ENCODE results near the gene MTPN. TPM values are rescaled to one million over a fixed set of nuclear protein-coding genes. Genes with fewer than 3 reads are reported as not detected.

Gene MTPN
- total RNA-seq, 1 donor from 2014 or later: 54.8 TPM

- no peak overlapping the region for H3K9ac ChIP-seq (ENCODE audit: low read depth in 1 of 3, low read length in 3 of 3)
- no peak overlapping the region for H3K4me3 ChIP-seq (ENCODE audit: low read length in 3 of 3)
- no peaks in the 10 kb centered on the region for H3K9me3 ChIP-seq (ENCODE audit: control insufficient read depth in 3 of 3, low read length in 3 of 3)
- H3K27me3 ChIP-seq (ENCODE audit: control insufficient read depth in 3 of 3, insufficient read depth in 3 of 3, low read length in 3 of 3): no peaks in the 10 kb centered on the region
- no peaks in the 10 kb centered on the region for H3K36me3 ChIP-seq (ENCODE audit: control insufficient read depth in 3 of 3, insufficient read depth in 3 of 3, low read length in 3 of 3)
- no peaks in the 10 kb centered on the region for H3K4me1 ChIP-seq (ENCODE audit: control insufficient read depth in 3 of 3, insufficient read depth in 3 of 3, low read length in 3 of 3)
- no peak overlapping the region for H3K27ac ChIP-seq (ENCODE audit: low read depth, low read length)
Measured at GRCh38 chr7:135991322-135991721, 14.2 kb upstream of the MTPN start.

- Histone ChIP-seq H3K27ac (ENCODE audit: low read depth, low read length) (no peak overlapping the region), H3K36me3 (ENCODE audit: control insufficient read depth in 3 of 3, insufficient read depth in 3 of 3, low read length in 3 of 3) (no peaks in the 10 kb centered on the region), H3K4me1 (ENCODE audit: control insufficient read depth in 3 of 3, insufficient read depth in 3 of 3, low read length in 3 of 3) (no peaks in the 10 kb centered on the region), H3K27me3 (ENCODE audit: control insufficient read depth in 3 of 3, insufficient read depth in 3 of 3, low read length in 3 of 3) (no peaks in the 10 kb centered on the region), H3K4me3 (ENCODE audit: low read length in 3 of 3) (no peak overlapping the region), H3K9me3 (ENCODE audit: control insufficient read depth in 3 of 3, low read length in 3 of 3) (no peaks in the 10 kb centered on the region), H3K9ac (ENCODE audit: low read depth in 1 of 3, low read length in 3 of 3) (no peak overlapping the region)
Measured at GRCh38 chr7:135990258-135990657, 13.1 kb upstream of the MTPN start.

- H3K27ac ChIP-seq (ENCODE audit: low read depth, low read length): no peak overlapping the region
Measured at GRCh38 chr7:135981958-135982646, 4.9 kb upstream of the MTPN start.

GRCh38 chr7:135980665-135981180 lies 3.6 kb upstream of the MTPN start:
- Histone ChIP-seq H3K9ac (ENCODE audit: low read depth in 1 of 3, low read length in 3 of 3) (no peak overlapping the region), H3K27me3 (ENCODE audit: control insufficient read depth in 3 of 3, insufficient read depth in 3 of 3, low read length in 3 of 3) (no peaks in the 10 kb centered on the region), H3K9me3 (ENCODE audit: control insufficient read depth in 3 of 3, low read length in 3 of 3) (no peaks in the 10 kb centered on the region), H3K4me3 (ENCODE audit: low read length in 3 of 3) (no peak overlapping the region), H3K36me3 (ENCODE audit: control insufficient read depth in 3 of 3, insufficient read depth in 3 of 3, low read length in 3 of 3) (no peaks in the 10 kb centered on the region), H3K4me1 (ENCODE audit: control insufficient read depth in 3 of 3, insufficient read depth in 3 of 3, low read length in 3 of 3) (peaks cover 5 to 7% (median 6%) of the 10 kb centered on the region in 3 donors), H3K27ac (ENCODE audit: low read depth, low read length) (peak overlapping the region; percentile 38)

More at GRCh38 chr7:135981958-135982646, 4.9 kb upstream of the MTPN start:
- H3K27me3 ChIP-seq (ENCODE audit: control insufficient read depth in 3 of 3, insufficient read depth in 3 of 3, low read length in 3 of 3): no peaks in the 10 kb centered on the region
- no peaks in the 10 kb centered on the region for H3K4me1 ChIP-seq (ENCODE audit: control insufficient read depth in 3 of 3, insufficient read depth in 3 of 3, low read length in 3 of 3)
- no peaks in the 10 kb centered on the region for H3K36me3 ChIP-seq (ENCODE audit: control insufficient read depth in 3 of 3, insufficient read depth in 3 of 3, low read length in 3 of 3)
- H3K9ac ChIP-seq (ENCODE audit: low read depth in 1 of 3, low read length in 3 of 3): no peak overlapping the region
- no peaks in the 10 kb centered on the region for H3K9me3 ChIP-seq (ENCODE audit: control insufficient read depth in 3 of 3, low read length in 3 of 3)
- H3K4me3 ChIP-seq (ENCODE audit: low read length in 3 of 3): no peak overlapping the region

GRCh38 chr7:135980012-135980551 lies 2.9 kb upstream of the MTPN start:
- peaks cover 10 to 12% (median 12%) of the 10 kb centered on the region in 3 donors for H3K4me1 ChIP-seq (ENCODE audit: control insufficient read depth in 3 of 3, insufficient read depth in 3 of 3, low read length in 3 of 3)
- no peaks in the 10 kb centered on the region for H3K9me3 ChIP-seq (ENCODE audit: control insufficient read depth in 3 of 3, low read length in 3 of 3)
- H3K9ac ChIP-seq (ENCODE audit: low read depth in 1 of 3, low read length in 3 of 3): no peak overlapping the region
- no peaks in the 10 kb centered on the region for H3K27me3 ChIP-seq (ENCODE audit: control insufficient read depth in 3 of 3, insufficient read depth in 3 of 3, low read length in 3 of 3)
- H3K36me3 ChIP-seq (ENCODE audit: control insufficient read depth in 3 of 3, insufficient read depth in 3 of 3, low read length in 3 of 3): no peaks in the 10 kb centered on the region
- H3K4me3 ChIP-seq (ENCODE audit: low read length in 3 of 3): no peak overlapping the region
- peak overlapping the region; percentile 38 for H3K27ac ChIP-seq (ENCODE audit: low read depth, low read length)

GRCh38 chr7:135979471-135980011 lies 2.4 kb upstream of the MTPN start:
- H3K27ac ChIP-seq (ENCODE audit: low read depth, low read length): peak overlapping the region; percentile 38

GRCh38 chr7:135978624-135979023 lies 1.5 kb upstream of the MTPN start:
- H3K4me3 ChIP-seq (ENCODE audit: low read length in 3 of 3): no peak overlapping the region
- no peaks in the 10 kb centered on the region for H3K9me3 ChIP-seq (ENCODE audit: control insufficient read depth in 3 of 3, low read length in 3 of 3)
- H3K36me3 ChIP-seq (ENCODE audit: control insufficient read depth in 3 of 3, insufficient read depth in 3 of 3, low read length in 3 of 3): no peaks in the 10 kb centered on the region
- H3K4me1 ChIP-seq (ENCODE audit: control insufficient read depth in 3 of 3, insufficient read depth in 3 of 3, low read length in 3 of 3): peaks cover 12 to 19% (median 14%) of the 10 kb centered on the region in 3 donors
- no peaks in the 10 kb centered on the region for H3K27me3 ChIP-seq (ENCODE audit: control insufficient read depth in 3 of 3, insufficient read depth in 3 of 3, low read length in 3 of 3)
- no peak overlapping the region for H3K9ac ChIP-seq (ENCODE audit: low read depth in 1 of 3, low read length in 3 of 3)
- no peak overlapping the region for H3K27ac ChIP-seq (ENCODE audit: low read depth, low read length)

More at GRCh38 chr7:135979471-135980011, 2.4 kb upstream of the MTPN start:
- H3K27me3 ChIP-seq (ENCODE audit: control insufficient read depth in 3 of 3, insufficient read depth in 3 of 3, low read length in 3 of 3): no peaks in the 10 kb centered on the region
- peaks cover 12 to 16% (median 12%) of the 10 kb centered on the region in 3 donors for H3K4me1 ChIP-seq (ENCODE audit: control insufficient read depth in 3 of 3, insufficient read depth in 3 of 3, low read length in 3 of 3)
- no peak overlapping the region for H3K4me3 ChIP-seq (ENCODE audit: low read length in 3 of 3)
- H3K9me3 ChIP-seq (ENCODE audit: control insufficient read depth in 3 of 3, low read length in 3 of 3): no peaks in the 10 kb centered on the region
- H3K36me3 ChIP-seq (ENCODE audit: control insufficient read depth in 3 of 3, insufficient read depth in 3 of 3, low read length in 3 of 3): no peaks in the 10 kb centered on the region
- H3K9ac ChIP-seq (ENCODE audit: low read depth in 1 of 3, low read length in 3 of 3): no peak overlapping the region

GRCh38 chr7:135977742-135978066 lies 545 bp upstream of the MTPN start:
- Histone ChIP-seq H3K4me1 (ENCODE audit: control insufficient read depth in 3 of 3, insufficient read depth in 3 of 3, low read length in 3 of 3) (peaks cover 12 to 19% (median 15%) of the 10 kb centered on the region in 3 donors), H3K36me3 (ENCODE audit: control insufficient read depth in 3 of 3, insufficient read depth in 3 of 3, low read length in 3 of 3) (peaks cover 0 to 3% (median 0%) of the 10 kb centered on the region in 3 donors), H3K27me3 (ENCODE audit: control insufficient read depth in 3 of 3, insufficient read depth in 3 of 3, low read length in 3 of 3) (no peaks in the 10 kb centered on the region), H3K9me3 (ENCODE audit: control insufficient read depth in 3 of 3, low read length in 3 of 3) (no peaks in the 10 kb centered on the region), H3K9ac (ENCODE audit: low read depth in 1 of 3, low read length in 3 of 3) (peak overlapping the region in 2 of 3 donors; percentile 41 to 62), H3K27ac (ENCODE audit: low read depth, low read length) (peak overlapping the region; percentile 80), H3K4me3 (ENCODE audit: low read length in 3 of 3) (peak overlapping the region; percentile 88 to 93 (median 91))

GRCh38 chr7:135976312-135977006 lies 700 bp downstream of the MTPN start:
- H3K4me1 ChIP-seq (ENCODE audit: control insufficient read depth in 3 of 3, insufficient read depth in 3 of 3, low read length in 3 of 3): peaks cover 12 to 19% (median 15%) of the 10 kb centered on the region in 3 donors
- H3K36me3 ChIP-seq (ENCODE audit: control insufficient read depth in 3 of 3, insufficient read depth in 3 of 3, low read length in 3 of 3): peaks cover 0 to 3% (median 0%) of the 10 kb centered on the region in 3 donors
- peak overlapping the region; percentile 79 to 89 (median 88) for H3K9ac ChIP-seq (ENCODE audit: low read depth in 1 of 3, low read length in 3 of 3)
- H3K27ac ChIP-seq (ENCODE audit: low read depth, low read length): peak overlapping the region; percentile 80
- peak overlapping the region; percentile 88 to 93 (median 91) for H3K4me3 ChIP-seq (ENCODE audit: low read length in 3 of 3)
- no peaks in the 10 kb centered on the region for H3K9me3 ChIP-seq (ENCODE audit: control insufficient read depth in 3 of 3, low read length in 3 of 3)
- H3K27me3 ChIP-seq (ENCODE audit: control insufficient read depth in 3 of 3, insufficient read depth in 3 of 3, low read length in 3 of 3): no peaks in the 10 kb centered on the region
